Suppressor macrophage treated with lipopolysaccharide for 4 hours (primary cell): ENCODE measurements around the gene TUBB1.
"Not testable (repeated sequence)": the region's sequence is repeated elsewhere in the genome, so short reads cannot be mapped to it uniquely, and the experiment has no call there.

ENCODE experiments used
- DNase-seq: peaks from one replicate; pipeline ENCODE4 v3.0.0-alpha.2; 2020

TUBB1 gene

DNA sequence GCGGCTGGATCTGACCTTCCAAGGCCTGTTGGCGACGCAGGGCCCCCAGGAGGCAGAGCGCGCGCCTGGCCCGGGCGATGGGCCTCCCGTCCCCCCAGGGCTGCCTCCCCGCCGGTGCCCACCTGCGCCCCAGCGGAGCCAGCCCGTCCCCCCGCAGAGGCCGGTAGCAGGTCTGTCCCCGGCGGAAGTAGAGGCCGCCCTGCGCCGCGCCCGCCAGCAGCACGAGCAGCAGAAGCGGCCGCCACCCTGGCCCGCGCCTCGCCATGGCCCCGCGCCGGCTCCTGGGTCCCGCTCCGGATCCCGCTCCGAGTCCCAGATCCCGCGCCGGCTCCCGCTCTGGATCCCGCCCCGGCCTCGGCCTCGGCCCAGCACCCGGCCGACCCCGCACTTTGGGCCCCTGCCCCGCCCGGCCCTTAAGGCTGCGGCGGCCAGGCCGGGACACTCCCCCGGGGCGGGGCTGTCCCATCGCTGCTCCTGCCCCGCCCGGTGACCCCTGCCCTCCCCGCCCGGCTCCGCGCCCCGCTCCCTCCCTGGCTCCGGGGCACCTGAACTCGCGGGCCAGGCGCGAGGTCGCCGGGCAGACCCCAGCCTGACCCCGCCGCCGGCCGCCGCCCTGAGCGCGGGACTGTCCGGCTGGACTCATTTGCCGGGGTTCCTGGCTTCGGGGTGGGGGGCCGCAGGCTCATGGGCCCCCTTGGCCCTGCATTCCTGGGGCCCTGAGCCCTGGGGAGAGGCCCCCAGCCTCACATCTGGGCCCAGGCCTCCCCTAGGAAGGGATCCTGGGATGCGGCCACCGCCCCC is 12.2 kb upstream of the TUBB1 start, which contains the start of gene CTSZ:
CTSZ (minus strand) TSS at position 391 of the 801 bp plus-strand sequence; CDS start at position 265, 126 bp downstream.
- peak; percentile 87 for DNase-seq

DNA sequence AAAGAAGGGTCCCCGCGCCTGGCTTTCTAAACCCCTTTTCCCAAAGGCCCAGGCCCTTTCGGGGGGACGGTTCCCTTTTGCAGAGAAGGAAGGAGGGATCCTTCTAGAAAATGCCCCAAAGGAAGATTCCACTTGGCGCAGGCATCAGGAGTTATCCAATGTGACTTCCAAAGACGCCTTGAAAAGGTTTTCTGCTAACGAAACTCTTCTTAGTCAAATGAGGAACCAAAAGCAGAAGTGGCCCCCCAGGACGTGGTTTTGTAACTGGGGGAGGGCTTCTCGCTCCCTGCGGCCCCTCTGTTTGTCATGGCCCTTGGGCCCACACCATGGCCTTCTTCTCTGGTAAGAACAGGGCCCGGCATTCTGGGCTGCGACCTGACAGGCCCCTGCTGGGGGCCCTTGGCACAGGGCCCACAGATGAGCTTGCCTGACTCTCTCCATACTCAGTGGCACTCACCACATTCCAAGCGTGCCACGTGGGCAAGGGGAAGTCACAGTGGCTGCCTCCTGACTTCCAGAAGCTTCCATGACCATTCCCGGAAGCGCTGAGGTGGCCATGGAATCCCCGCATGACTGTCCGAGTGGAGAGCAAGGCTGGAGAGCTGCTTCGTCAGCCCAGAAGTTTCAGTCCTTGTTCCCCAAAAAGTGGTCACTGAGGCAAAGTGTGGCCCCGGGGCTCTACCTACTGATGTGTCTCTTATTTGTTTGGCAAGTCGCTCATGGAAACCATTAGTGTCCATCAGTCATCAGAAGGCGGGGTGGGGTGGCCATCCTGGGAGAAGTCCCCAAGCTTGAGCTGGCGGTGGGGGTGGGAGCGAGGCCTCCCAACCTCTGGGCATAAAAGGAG is 11.3 kb upstream of the TUBB1 start:
- DNase-seq = peak; percentile 98

- no peak for DNase-seq
These were observed 10.4 kb upstream of the TUBB1 start for GRCh38 chr20:59008715-59009336.

GRCh38 chr20:59010321-59010994 is 8.8 kb upstream of the TUBB1 start:
- DNase-seq = no peak

GRCh38 chr20:59010995-59011873 is 8.0 kb upstream of the TUBB1 start:
- peak; percentile 50 for DNase-seq

- not testable (repeated sequence) for DNase-seq
These were observed 7.4 kb upstream of the TUBB1 start for GRCh38 chr20:59011874-59012157.

DNA sequence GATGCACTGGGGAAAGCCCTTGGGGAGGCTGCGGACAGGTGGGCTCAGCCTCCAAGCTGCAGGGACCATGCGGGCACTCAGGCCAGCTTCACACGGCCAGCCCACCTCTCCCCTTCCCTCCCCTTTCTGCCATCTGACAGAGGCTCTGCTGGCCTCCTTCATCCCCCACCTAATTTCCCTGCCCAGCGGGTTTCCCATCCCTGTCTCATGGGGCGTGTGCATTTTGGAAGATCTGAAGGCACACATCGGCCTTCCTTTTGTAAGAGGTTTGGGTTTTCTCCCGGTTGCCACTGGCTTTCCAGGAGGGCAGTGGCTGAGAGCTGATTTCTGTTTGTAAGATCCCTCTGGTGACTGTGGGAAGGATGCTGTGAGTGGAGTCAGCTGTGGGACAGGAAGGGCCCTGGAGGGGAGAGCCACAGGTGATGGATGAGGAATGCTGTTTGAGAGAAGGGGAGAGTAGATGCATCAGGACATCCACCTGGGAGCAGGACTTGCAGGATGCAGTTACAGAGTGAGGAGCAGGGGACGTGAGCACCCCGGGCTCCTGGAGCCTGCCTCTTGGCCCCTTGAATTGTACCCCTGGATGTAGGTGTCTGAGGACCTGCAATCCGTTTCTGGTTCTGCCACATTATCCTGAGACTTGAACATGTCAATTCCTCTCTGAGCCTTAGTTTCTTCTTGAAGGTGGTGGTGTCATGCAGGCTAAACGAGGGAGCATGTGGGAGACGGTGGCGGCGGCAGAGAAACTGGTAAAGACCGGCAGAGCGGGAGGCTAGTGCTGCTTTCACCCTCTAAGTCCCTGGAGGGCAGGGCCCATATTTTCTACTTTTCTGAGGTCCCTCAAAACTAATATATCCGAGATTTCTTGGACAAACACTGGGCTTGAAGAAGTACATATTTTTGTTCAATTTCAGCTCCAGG is 5.9 kb upstream of the TUBB1 start:
- no peak for DNase-seq

- peak; percentile 25 for DNase-seq
These were observed 5.1 kb upstream of the TUBB1 start for GRCh38 chr20:59013959-59014608.

- DNase-seq = no peak
These were observed 4.4 kb upstream of the TUBB1 start for GRCh38 chr20:59014680-59015389.

DNA sequence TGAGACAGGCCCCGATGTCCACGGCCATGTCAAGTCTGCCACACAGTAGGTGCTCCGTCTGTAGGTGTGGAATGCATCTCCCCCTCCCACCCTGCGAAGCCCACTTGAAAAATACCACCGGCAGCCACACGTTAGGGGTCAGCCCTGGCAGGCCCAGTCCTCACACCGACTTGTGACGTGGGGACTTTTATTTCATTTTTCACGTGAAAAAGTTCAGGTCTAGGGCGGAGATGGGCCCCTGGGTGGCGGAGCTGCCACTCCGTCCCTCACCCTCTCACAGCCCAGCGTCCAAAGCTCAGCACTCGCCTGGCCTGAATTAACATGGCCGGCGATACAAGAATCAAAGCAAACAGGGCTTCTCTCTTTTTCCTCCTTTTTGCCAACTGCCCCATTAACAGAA is 3.8 kb upstream of the TUBB1 start:
- no peak for DNase-seq

DNA sequence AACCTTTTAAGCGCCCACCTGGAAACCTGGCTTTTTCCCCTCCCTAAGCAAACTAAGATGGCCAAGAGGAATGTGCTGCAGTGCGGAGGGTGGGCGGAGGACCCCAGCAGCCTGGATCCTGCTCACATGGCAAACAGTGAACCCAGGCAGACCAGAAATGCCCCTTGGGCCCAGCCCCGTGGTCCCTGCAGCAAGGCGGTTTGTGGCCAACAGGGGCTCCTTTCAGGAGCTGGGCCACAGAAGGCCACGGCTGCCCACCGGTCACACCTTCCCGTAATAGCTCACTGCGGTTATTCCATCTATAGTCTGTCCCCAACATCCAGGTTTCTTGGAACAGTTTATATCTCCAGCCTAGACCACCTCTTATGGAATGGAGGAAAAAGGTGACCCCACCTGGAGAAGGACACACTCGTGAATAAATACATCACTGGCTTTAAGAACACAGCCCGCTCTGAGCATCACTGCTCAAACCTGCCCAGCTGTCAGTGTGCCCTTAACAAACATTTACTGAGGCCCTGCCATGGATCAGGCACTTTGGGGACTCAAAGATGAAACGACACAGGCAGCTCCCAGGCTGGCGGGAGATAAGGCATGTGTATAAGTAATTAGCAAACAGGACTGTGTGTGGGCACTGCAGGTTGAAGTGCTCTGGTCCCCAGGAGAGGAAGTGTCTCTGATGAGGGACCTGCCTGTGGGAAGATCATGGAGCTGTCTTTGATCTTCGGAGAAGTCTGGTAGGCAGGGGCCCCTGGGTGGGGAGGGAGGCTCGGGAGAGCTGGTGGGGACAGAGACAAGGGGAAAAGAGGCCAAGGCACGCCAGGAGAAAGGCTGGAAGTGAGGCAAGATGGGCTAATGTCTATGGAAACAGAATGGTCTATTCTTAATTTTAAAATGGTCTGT is 3.2 kb upstream of the TUBB1 start:
- DNase-seq = no peak

GRCh38 chr20:59016795-59017492 is 2.3 kb upstream of the TUBB1 start:
- DNase-seq = no peak

GRCh38 chr20:59017493-59018231 is 1.6 kb upstream of the TUBB1 start:
- no peak for DNase-seq

GRCh38 chr20:59018817-59019216 is 412 bp upstream of the TUBB1 start:
- no peak for DNase-seq

GRCh38 chr20:59020938-59021551 is 1.8 kb downstream of the TUBB1 start:
- no peak for DNase-seq

GRCh38 chr20:59022754-59023153 is 3.5 kb downstream of the TUBB1 start:
- no peak for DNase-seq

- DNase-seq = no peak
These were observed 4.4 kb downstream of the TUBB1 start for GRCh38 chr20:59023616-59024015.
